ENCODE results near the gene TAF1A.

DNA sequence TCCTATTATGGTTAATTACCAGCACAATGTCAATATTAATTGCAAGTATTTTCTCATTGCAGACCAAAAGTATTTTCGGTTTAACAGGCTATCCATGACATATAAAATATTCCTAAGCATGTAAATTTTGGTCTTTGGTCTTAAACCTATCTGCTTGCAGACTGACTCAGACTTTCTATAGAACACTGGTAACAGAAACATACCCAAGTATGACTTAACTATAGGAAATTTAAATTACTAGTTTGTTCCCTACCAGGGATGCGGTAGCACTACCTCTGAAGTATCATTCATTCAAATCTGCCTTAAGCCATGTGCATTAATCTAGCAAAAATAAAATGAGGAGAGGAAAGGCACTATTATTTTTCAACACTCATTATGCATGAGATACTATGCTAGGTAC, 2.9 kb downstream of the TAF1A start:
- TF ChIP-seq, protein P1, sequence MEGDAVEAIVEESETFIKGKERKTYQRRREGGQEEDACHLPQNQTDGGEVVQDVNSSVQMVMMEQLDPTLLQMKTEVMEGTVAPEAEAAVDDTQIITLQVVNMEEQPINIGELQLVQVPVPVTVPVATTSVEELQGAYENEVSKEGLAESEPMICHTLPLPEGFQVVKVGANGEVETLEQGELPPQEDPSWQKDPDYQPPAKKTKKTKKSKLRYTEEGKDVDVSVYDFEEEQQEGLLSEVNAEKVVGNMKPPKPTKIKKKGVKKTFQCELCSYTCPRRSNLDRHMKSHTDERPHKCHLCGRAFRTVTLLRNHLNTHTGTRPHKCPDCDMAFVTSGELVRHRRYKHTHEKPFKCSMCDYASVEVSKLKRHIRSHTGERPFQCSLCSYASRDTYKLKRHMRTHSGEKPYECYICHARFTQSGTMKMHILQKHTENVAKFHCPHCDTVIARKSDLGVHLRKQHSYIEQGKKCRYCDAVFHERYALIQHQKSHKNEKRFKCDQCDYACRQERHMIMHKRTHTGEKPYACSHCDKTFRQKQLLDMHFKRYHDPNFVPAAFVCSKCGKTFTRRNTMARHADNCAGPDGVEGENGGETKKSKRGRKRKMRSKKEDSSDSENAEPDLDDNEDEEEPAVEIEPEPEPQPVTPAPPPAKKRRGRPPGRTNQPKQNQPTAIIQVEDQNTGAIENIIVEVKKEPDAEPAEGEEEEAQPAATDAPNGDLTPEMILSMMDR (IDR thresholded peaks at IDR 0.05; ENCODE audit: low read length) = no peak
- no peak for TF ChIP-seq EZH2 (IDR thresholded peaks at IDR 0.05; ENCODE audit: borderline replicate concordance, low read length)
